ENCODE results near the gene SLC8B1. TPM values are rescaled to one million over a fixed set of nuclear protein-coding genes. Genes with fewer than 3 reads are reported as not detected.

SLC8B1 gene
- total RNA-seq, 1 experiment from 2014 or later: 30.9 TPM

DNA sequence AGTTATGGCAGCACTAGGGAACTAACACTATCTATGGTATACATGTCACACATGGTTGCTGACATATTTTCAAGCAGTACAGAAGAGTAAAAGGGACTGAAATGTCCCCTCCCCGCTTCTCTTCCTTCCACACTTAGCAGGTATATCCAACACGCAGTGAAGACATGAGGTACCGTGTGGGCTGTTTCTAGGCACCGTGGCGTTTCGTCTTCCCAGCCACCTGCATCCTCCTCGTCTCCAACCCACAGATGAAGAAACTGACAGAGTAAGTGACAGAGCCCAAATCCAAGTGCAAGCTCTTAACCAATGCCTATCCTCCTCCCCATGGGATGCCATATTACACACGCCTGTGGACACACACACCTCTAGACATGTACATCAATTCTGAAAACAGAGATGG is 32.4 kb downstream of the SLC8B1 start:
- no peaks in the 10 kb centered on the region for H3K27me3 ChIP-seq (ENCODE audit: insufficient read depth, low read length)
- no peak overlapping the region for H3K9ac ChIP-seq (ENCODE audit: low read length)
- TF ChIP-seq, protein P1, sequence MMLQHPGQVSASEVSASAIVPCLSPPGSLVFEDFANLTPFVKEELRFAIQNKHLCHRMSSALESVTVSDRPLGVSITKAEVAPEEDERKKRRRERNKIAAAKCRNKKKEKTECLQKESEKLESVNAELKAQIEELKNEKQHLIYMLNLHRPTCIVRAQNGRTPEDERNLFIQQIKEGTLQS (IDR thresholded peaks at IDR 0.05): no peak
- TF ChIP-seq POLR2A (IDR thresholded peaks at IDR 0.05; ENCODE audit: borderline replicate concordance, extremely low read depth, insufficient read depth, insufficient read length): no peak
- TF ChIP-seq SP1 (IDR thresholded peaks at IDR 0.05; ENCODE audit: low read depth): no peak
- TF ChIP-seq, protein P2, sequence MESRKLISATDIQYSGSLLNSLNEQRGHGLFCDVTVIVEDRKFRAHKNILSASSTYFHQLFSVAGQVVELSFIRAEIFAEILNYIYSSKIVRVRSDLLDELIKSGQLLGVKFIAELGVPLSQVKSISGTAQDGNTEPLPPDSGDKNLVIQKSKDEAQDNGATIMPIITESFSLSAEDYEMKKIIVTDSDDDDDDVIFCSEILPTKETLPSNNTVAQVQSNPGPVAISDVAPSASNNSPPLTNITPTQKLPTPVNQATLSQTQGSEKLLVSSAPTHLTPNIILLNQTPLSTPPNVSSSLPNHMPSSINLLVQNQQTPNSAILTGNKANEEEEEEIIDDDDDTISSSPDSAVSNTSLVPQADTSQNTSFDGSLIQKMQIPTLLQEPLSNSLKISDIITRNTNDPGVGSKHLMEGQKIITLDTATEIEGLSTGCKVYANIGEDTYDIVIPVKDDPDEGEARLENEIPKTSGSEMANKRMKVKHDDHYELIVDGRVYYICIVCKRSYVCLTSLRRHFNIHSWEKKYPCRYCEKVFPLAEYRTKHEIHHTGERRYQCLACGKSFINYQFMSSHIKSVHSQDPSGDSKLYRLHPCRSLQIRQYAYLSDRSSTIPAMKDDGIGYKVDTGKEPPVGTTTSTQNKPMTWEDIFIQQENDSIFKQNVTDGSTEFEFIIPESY (IDR thresholded peaks at IDR 0.05; ENCODE audit: extremely low read depth, insufficient replicate concordance, low read length): no peak
- no peak for TF ChIP-seq SIN3A (IDR thresholded peaks at IDR 0.05; ENCODE audit: low read depth)
- no peak for TF ChIP-seq RAD21 (IDR thresholded peaks at IDR 0.05; ENCODE audit: low read depth)
- TF ChIP-seq, protein P3, sequence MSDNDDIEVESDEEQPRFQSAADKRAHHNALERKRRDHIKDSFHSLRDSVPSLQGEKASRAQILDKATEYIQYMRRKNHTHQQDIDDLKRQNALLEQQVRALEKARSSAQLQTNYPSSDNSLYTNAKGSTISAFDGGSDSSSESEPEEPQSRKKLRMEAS (IDR thresholded peaks at IDR 0.05): no peak
- TF ChIP-seq ELF1 (IDR thresholded peaks at IDR 0.05; ENCODE audit: borderline replicate concordance, low read depth): no peak
- TF ChIP-seq, protein P4, sequence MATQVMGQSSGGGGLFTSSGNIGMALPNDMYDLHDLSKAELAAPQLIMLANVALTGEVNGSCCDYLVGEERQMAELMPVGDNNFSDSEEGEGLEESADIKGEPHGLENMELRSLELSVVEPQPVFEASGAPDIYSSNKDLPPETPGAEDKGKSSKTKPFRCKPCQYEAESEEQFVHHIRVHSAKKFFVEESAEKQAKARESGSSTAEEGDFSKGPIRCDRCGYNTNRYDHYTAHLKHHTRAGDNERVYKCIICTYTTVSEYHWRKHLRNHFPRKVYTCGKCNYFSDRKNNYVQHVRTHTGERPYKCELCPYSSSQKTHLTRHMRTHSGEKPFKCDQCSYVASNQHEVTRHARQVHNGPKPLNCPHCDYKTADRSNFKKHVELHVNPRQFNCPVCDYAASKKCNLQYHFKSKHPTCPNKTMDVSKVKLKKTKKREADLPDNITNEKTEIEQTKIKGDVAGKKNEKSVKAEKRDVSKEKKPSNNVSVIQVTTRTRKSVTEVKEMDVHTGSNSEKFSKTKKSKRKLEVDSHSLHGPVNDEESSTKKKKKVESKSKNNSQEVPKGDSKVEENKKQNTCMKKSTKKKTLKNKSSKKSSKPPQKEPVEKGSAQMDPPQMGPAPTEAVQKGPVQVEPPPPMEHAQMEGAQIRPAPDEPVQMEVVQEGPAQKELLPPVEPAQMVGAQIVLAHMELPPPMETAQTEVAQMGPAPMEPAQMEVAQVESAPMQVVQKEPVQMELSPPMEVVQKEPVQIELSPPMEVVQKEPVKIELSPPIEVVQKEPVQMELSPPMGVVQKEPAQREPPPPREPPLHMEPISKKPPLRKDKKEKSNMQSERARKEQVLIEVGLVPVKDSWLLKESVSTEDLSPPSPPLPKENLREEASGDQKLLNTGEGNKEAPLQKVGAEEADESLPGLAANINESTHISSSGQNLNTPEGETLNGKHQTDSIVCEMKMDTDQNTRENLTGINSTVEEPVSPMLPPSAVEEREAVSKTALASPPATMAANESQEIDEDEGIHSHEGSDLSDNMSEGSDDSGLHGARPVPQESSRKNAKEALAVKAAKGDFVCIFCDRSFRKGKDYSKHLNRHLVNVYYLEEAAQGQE (IDR thresholded peaks at IDR 0.05; ENCODE audit: low read depth): no peak
- TF ChIP-seq ZNF274 (IDR thresholded peaks at IDR 0.05; ENCODE audit: low read depth, low read length): no peak
- TF ChIP-seq JUND (IDR thresholded peaks at IDR 0.05): no peak
- TF ChIP-seq, protein P5, sequence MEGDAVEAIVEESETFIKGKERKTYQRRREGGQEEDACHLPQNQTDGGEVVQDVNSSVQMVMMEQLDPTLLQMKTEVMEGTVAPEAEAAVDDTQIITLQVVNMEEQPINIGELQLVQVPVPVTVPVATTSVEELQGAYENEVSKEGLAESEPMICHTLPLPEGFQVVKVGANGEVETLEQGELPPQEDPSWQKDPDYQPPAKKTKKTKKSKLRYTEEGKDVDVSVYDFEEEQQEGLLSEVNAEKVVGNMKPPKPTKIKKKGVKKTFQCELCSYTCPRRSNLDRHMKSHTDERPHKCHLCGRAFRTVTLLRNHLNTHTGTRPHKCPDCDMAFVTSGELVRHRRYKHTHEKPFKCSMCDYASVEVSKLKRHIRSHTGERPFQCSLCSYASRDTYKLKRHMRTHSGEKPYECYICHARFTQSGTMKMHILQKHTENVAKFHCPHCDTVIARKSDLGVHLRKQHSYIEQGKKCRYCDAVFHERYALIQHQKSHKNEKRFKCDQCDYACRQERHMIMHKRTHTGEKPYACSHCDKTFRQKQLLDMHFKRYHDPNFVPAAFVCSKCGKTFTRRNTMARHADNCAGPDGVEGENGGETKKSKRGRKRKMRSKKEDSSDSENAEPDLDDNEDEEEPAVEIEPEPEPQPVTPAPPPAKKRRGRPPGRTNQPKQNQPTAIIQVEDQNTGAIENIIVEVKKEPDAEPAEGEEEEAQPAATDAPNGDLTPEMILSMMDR (IDR thresholded peaks at IDR 0.05 in 2 of 3, conservative IDR thresholded peaks at IDR 0.05 in 1 of 3; ENCODE audit: borderline replicate concordance in 1 of 3, insufficient read depth in 1 of 3, low read depth in 2 of 3, low read length in 2 of 3): no peak
- TF ChIP-seq SRF (IDR thresholded peaks at IDR 0.05; ENCODE audit: low read depth): no peak
- TF ChIP-seq CBX3 (IDR thresholded peaks at IDR 0.05; ENCODE audit: low read depth): no peak
- no peak for TF ChIP-seq FOSL1 (IDR thresholded peaks at IDR 0.05; ENCODE audit: low read depth)
- TF ChIP-seq YY1 (IDR thresholded peaks at IDR 0.05; ENCODE audit: extremely low read depth, insufficient replicate concordance, low read depth, low read length): no peak
- TF ChIP-seq ZFX (IDR thresholded peaks at IDR 0.05): no peak
- TF ChIP-seq EZH2 (IDR thresholded peaks at IDR 0.05): no peak
- no peak for TF ChIP-seq CEBPB (IDR thresholded peaks at IDR 0.05; ENCODE audit: low read depth)
- no peak for TF ChIP-seq POLR2AphosphoS5 (IDR thresholded peaks at IDR 0.05; ENCODE audit: low read depth, low read length)
- H3K4me1 ChIP-seq (ENCODE audit: control insufficient read depth in 1 of 2, insufficient read depth in 2 of 2, low read length in 2 of 2): peaks cover 22 to 33% of the 10 kb centered on the region in 2 experiments
- no peaks in the 10 kb centered on the region for H3K9me3 ChIP-seq (ENCODE audit: control insufficient read depth in 1 of 2, insufficient read depth in 1 of 2, low read depth in 1 of 2, low read length in 2 of 2)
- ChIA-PET RAD21 (ENCODE audit: low non-redundant PET in 1 of 2, low total read pairs in 2 of 2, uncharacterized antibody in 2 of 2, unreplicated experiment in 2 of 2) (no interaction called here), POLR2A (no interaction called here), CTCF (no interaction called here)
- no peak overlapping the region for H3K4me3 ChIP-seq (replicated peaks in 1 of 2; ENCODE audit: low read depth in 1 of 2, low read length in 2 of 2)
- H3K27ac ChIP-seq (ENCODE audit: low read depth, low read length): no peak overlapping the region
- no peak for DNase-seq (ENCODE audit: low read depth, low spot score)
- H2AFZ ChIP-seq (ENCODE audit: low read depth, low read length, poor library complexity, severe bottlenecking): no peak overlapping the region
- peaks cover 3 to 11% of the 10 kb centered on the region in 2 experiments; a peak in 3 of 4 replicates for H3K36me3 ChIP-seq (ENCODE audit: control insufficient read depth in 1 of 2, insufficient read depth in 2 of 2, low read length in 2 of 2)
- no TSS peak for BruUV-seq (replicated peaks)
- H3K4me2 ChIP-seq (ENCODE audit: low read length): no peak overlapping the region
- no peaks in the 10 kb centered on the region for H3K9me2 ChIP-seq (ENCODE audit: insufficient read depth)
- no peaks in the 10 kb centered on the region for H4K20me1 ChIP-seq (ENCODE audit: insufficient read depth)
- no peak for ATAC-seq
- H3K79me2 ChIP-seq (ENCODE audit: insufficient read depth, low read length): no peaks in the 10 kb centered on the region
- intact Hi-C loops (cut with micrococcal nuclease): no loop called here
